Amniotic epithelial cell (primary cell): ENCODE data around the gene PRMT2.
"Not testable (repeated sequence)": the region's sequence is repeated elsewhere in the genome, so short reads cannot be mapped to it uniquely, and the experiment has no call there.

Experiments
- DNase-seq: peaks from one replicate; pipeline ENCODE4 v3.0.0-alpha.2; 2010; ENCODE audit warnings: low read depth

PRMT2 gene

GRCh38 chr21:46617267-46618051 lies 18.0 kb upstream of the PRMT2 start:
- DNase-seq = peak; percentile 45

- no peak for DNase-seq
Observed at GRCh38 chr21:46618738-46619379, 16.6 kb upstream of the PRMT2 start.

- peak; percentile 20 for DNase-seq
Observed at GRCh38 chr21:46619846-46620245, 15.6 kb upstream of the PRMT2 start.

GRCh38 chr21:46620846-46621245 lies 14.6 kb upstream of the PRMT2 start:
- DNase-seq = no peak

GRCh38 chr21:46621457-46622182 lies 13.9 kb upstream of the PRMT2 start:
- DNase-seq = no peak

GRCh38 chr21:46622226-46622625 lies 13.2 kb upstream of the PRMT2 start:
- no peak for DNase-seq

- DNase-seq = no peak
Observed at GRCh38 chr21:46624050-46624449, 11.4 kb upstream of the PRMT2 start.

- DNase-seq = no peak
Observed at GRCh38 chr21:46625759-46626158, 9.7 kb upstream of the PRMT2 start.

- DNase-seq = no peak
Observed at GRCh38 chr21:46626536-46626935, 8.9 kb upstream of the PRMT2 start.

- no peak for DNase-seq
Observed at GRCh38 chr21:46626975-46627501, 8.4 kb upstream of the PRMT2 start.

- no peak for DNase-seq
Observed at GRCh38 chr21:46627726-46628125, 7.7 kb upstream of the PRMT2 start.

- DNase-seq = no peak
Observed at GRCh38 chr21:46628868-46629267, 6.6 kb upstream of the PRMT2 start.

- not testable (repeated sequence) for DNase-seq
Observed at GRCh38 chr21:46630915-46631314, 4.6 kb upstream of the PRMT2 start.

- DNase-seq = no peak
Observed at GRCh38 chr21:46633566-46633965, 1.9 kb upstream of the PRMT2 start.

- no peak for DNase-seq
Observed at GRCh38 chr21:46634427-46634826, 1.0 kb upstream of the PRMT2 start.

GRCh38 chr21:46634966-46635323 lies 529 bp upstream of the PRMT2 start:
- peak; percentile 88 for DNase-seq

- no peak for DNase-seq
Observed at GRCh38 chr21:46636181-46636512, 673 bp downstream of the PRMT2 start.

GRCh38 chr21:46636550-46637285 lies 1.2 kb downstream of the PRMT2 start:
- DNase-seq = no peak

- DNase-seq = no peak
Observed at GRCh38 chr21:46637952-46638746, 2.7 kb downstream of the PRMT2 start.

GRCh38 chr21:46639489-46640386 lies 4.3 kb downstream of the PRMT2 start:
- peak; percentile 35 for DNase-seq
